DMS153 treated with DMSO at 0.1 percent for 48 hours (cell line): ENCODE results near the gene SLC25A11.

Experiments
- DNase-seq: peaks from one replicate; lab custom pipeline; 2025; ENCODE audit not compliant: unreplicated experiment; lab: John Stamatoyannopoulos, UW

SLC25A11 gene

GRCh38 chr17:4896332-4897197 is 43.3 kb downstream of the SLC25A11 start:
- no peak for DNase-seq

- DNase-seq, result no peak
Measured at GRCh38 chr17:4895657-4896331, 44.1 kb downstream of the SLC25A11 start.

GRCh38 chr17:4895121-4895520 is 44.7 kb downstream of the SLC25A11 start:
- no peak for DNase-seq

- DNase-seq, result no peak
Measured at GRCh38 chr17:4893721-4894560, 45.9 kb downstream of the SLC25A11 start.

- no peak for DNase-seq
Measured at GRCh38 chr17:4893272-4893671, 46.6 kb downstream of the SLC25A11 start.

- no peak for DNase-seq
Measured at GRCh38 chr17:4892499-4893221, 47.2 kb downstream of the SLC25A11 start.

- no peak for DNase-seq
Measured at GRCh38 chr17:4891411-4892410, 48.1 kb downstream of the SLC25A11 start.

GRCh38 chr17:4887581-4887980 is 52.3 kb downstream of the SLC25A11 start:
- no peak for DNase-seq
